Activated naive CD8-positive, alpha-beta T cell (primary cell): ENCODE data around the gene KANSL3.

ENCODE experiments used
- H3K27ac Mint-ChIP-seq: one replicate; pipeline ENCODE4 v1.8.0; 2021; ENCODE audit warnings: mixed read lengths
- H3K27me3 Mint-ChIP-seq: one replicate; pipeline ENCODE4 v1.8.0; 2021; ENCODE audit warnings: mixed read lengths
- H3K36me3 Mint-ChIP-seq: one replicate; pipeline ENCODE4 v1.8.0; 2021; ENCODE audit warnings: mixed read lengths
- H3K4me1 Mint-ChIP-seq: one replicate; pipeline ENCODE4 v1.8.0; 2021; ENCODE audit warnings: low read depth, mixed read lengths
- H3K4me3 Mint-ChIP-seq: one replicate; pipeline ENCODE4 v1.8.0; 2021; ENCODE audit warnings: mild to moderate bottlenecking, mixed read lengths
- H3K9me3 Mint-ChIP-seq: one replicate; pipeline ENCODE4 v1.8.0; 2021; ENCODE audit warnings: low read depth, mixed read lengths

The KANSL3 gene

DNA sequence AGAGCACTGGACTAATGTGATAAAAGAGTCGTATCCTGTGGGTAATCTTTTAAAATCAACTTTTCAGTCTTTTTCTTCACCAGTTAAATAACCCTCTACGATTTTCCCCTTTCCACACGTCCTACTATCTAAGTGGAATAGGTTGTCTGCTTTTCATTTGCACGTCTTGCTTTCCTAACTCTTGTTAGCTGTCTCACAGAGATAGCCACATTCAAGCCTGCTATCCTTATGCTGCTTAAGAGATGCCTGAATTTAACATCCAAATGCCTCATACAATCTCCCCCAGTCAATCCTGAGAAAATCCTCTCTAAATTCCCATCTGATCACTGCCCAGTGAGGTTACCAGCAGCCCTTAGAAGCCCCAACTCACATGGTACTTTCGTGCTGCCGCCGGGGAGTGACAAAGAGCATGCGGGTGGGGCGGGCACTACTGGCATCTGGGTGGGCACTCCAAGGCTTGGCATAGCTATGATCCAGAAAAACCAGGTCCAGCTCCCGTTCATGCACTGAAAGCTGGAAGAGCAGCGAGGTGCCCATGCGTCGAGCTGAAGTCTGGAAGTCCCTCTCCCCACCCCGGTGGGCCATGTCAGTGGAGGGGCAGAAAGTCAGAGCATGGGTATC is 1.5 kb downstream of the KANSL3 start:
- Mint-ChIP-seq H3K27ac (peak overlapping the region; percentile 95), H3K4me3 (peak overlapping the region; percentile 95), H3K27me3 (no peaks in the 10 kb centered on the region), H3K36me3 (peaks cover 12% of the 10 kb centered on the region), H3K4me1 (peaks cover 47% of the 10 kb centered on the region), H3K9me3 (no peaks in the 10 kb centered on the region)

- H3K27ac Mint-ChIP-seq = no peak overlapping the region
- H3K9me3 Mint-ChIP-seq = no peaks in the 10 kb centered on the region
- H3K27me3 Mint-ChIP-seq = no peaks in the 10 kb centered on the region
- H3K4me3 Mint-ChIP-seq = no peak overlapping the region
- H3K4me1 Mint-ChIP-seq = peaks cover 43% of the 10 kb centered on the region
- H3K36me3 Mint-ChIP-seq = peaks cover 12% of the 10 kb centered on the region
Measured at GRCh38 chr2:96633641-96634040, 4.5 kb downstream of the KANSL3 start.

GRCh38 chr2:96631804-96632435 is 6.2 kb downstream of the KANSL3 start:
- Mint-ChIP-seq H3K36me3 (peaks cover 9% of the 10 kb centered on the region), H3K27me3 (no peaks in the 10 kb centered on the region), H3K4me3 (no peak overlapping the region), H3K27ac (no peak overlapping the region), H3K9me3 (no peaks in the 10 kb centered on the region), H3K4me1 (peaks cover 43% of the 10 kb centered on the region)

DNA sequence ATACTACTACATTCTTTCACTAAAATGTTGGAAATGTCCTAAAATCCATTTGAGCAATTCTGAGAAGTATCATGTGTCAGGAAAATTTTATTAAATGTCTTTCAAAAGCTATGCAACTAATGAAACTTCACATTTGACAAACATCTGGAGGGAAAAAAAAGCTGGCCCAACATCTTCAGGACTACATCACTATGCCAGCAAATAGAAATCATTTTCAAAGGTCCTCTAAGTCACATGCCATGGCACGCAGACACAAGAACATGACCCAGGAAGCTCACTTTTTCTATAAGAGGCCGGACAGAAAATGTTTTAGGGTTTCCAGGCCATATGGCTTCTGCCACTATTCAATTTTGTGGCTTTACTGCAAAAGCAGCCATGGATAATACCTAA is 11.6 kb downstream of the KANSL3 start:
- H3K27me3 Mint-ChIP-seq = no peaks in the 10 kb centered on the region
- no peak overlapping the region for H3K4me3 Mint-ChIP-seq
- H3K4me1 Mint-ChIP-seq = peaks cover 20% of the 10 kb centered on the region
- H3K27ac Mint-ChIP-seq = no peak overlapping the region
- no peaks in the 10 kb centered on the region for H3K9me3 Mint-ChIP-seq
- H3K36me3 Mint-ChIP-seq = peaks cover 4% of the 10 kb centered on the region

GRCh38 chr2:96625571-96626552 is 12.2 kb downstream of the KANSL3 start:
- no peaks in the 10 kb centered on the region for H3K9me3 Mint-ChIP-seq
- H3K36me3 Mint-ChIP-seq = peaks cover 4% of the 10 kb centered on the region

GRCh38 chr2:96623116-96623515 is 15.0 kb downstream of the KANSL3 start:
- no peaks in the 10 kb centered on the region for H3K27me3 Mint-ChIP-seq
- no peak overlapping the region for H3K27ac Mint-ChIP-seq
- peaks cover 9% of the 10 kb centered on the region for H3K36me3 Mint-ChIP-seq
- no peak overlapping the region for H3K4me3 Mint-ChIP-seq
- no peaks in the 10 kb centered on the region for H3K9me3 Mint-ChIP-seq
- H3K4me1 Mint-ChIP-seq = peaks cover 22% of the 10 kb centered on the region

More at GRCh38 chr2:96625571-96626552, 12.2 kb downstream of the KANSL3 start:
- H3K4me3 Mint-ChIP-seq = no peak overlapping the region
- no peaks in the 10 kb centered on the region for H3K27me3 Mint-ChIP-seq
- peaks cover 20% of the 10 kb centered on the region for H3K4me1 Mint-ChIP-seq
- H3K27ac Mint-ChIP-seq = no peak overlapping the region

DNA sequence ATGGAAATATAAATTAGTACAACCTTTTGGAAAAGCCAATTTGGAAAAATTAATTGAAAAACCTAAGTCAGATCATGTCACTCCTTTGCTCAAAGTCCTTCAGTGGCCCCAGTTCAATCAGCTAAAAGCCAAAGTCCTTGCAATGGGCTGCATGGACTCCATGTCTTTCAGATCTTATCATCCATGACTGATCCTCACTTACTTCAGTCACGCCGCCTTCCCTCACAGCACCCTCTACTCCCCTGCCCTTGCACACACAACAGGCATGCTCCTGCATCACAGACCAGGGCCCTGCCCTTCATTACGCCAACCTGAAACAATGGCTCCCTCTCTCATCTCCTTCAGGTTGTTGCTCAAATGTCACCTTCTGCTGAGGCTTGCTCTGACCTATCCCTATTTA is 15.6 kb downstream of the KANSL3 start:
- Mint-ChIP-seq H3K4me1 (peaks cover 21% of the 10 kb centered on the region), H3K27me3 (no peaks in the 10 kb centered on the region), H3K4me3 (no peak overlapping the region), H3K27ac (no peak overlapping the region), H3K9me3 (no peaks in the 10 kb centered on the region), H3K36me3 (peaks cover 9% of the 10 kb centered on the region)

DNA sequence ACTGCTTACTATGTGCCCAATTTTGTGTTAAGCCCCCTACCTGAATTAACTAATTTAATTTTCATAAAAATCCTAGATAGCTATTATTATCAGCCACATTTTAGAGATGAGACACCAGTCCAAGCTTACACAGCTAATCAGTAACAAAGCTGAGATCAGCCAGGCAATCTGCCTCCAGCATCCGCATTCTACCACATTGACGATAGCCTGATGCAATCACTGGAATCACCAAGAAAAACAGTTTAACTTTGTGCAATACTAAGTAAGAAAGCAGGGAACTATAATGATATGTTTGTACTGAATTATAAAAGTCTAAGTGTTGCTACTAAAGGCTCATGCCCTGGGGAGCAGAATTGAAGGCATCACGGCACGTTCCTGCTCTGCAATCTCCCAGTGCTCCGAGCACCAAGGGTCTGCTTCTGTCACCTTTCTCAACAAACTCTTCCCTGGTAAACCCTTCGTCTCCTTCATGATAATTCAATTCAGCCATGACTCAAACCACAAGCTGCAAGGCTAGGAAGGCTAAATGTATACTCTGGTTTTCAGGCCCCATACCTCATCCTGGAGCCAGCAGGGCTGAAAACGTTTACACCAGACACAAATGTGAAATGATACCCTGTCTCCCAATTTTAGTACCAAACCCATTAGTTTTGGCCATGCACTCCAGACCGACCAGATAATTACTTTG is 19.4 kb downstream of the KANSL3 start:
- H3K9me3 Mint-ChIP-seq = no peaks in the 10 kb centered on the region
- H3K4me3 Mint-ChIP-seq = no peak overlapping the region
- no peaks in the 10 kb centered on the region for H3K27me3 Mint-ChIP-seq
- peaks cover 20% of the 10 kb centered on the region for H3K4me1 Mint-ChIP-seq
- H3K27ac Mint-ChIP-seq = peak overlapping the region; percentile 16
- peaks cover 12% of the 10 kb centered on the region for H3K36me3 Mint-ChIP-seq

GRCh38 chr2:96617012-96617411 is 21.1 kb downstream of the KANSL3 start:
- Mint-ChIP-seq H3K27ac (peak overlapping the region; percentile 73), H3K36me3 (peaks cover 12% of the 10 kb centered on the region), H3K27me3 (no peaks in the 10 kb centered on the region), H3K4me3 (peak overlapping the region; percentile 10), H3K4me1 (peaks cover 20% of the 10 kb centered on the region), H3K9me3 (no peaks in the 10 kb centered on the region)

- H3K4me3 Mint-ChIP-seq = no peak overlapping the region
Measured at GRCh38 chr2:96616535-96616934, 21.6 kb downstream of the KANSL3 start.

GRCh38 chr2:96616128-96616527 is 22.0 kb downstream of the KANSL3 start:
- H3K4me3 Mint-ChIP-seq = no peak overlapping the region
- H3K9me3 Mint-ChIP-seq = no peaks in the 10 kb centered on the region
- no peaks in the 10 kb centered on the region for H3K27me3 Mint-ChIP-seq
- peaks cover 12% of the 10 kb centered on the region for H3K36me3 Mint-ChIP-seq
- H3K4me1 Mint-ChIP-seq = peaks cover 20% of the 10 kb centered on the region
- H3K27ac Mint-ChIP-seq = peak overlapping the region; percentile 73

More at GRCh38 chr2:96616535-96616934, 21.6 kb downstream of the KANSL3 start:
- Mint-ChIP-seq H3K4me1 (peaks cover 20% of the 10 kb centered on the region), H3K27me3 (no peaks in the 10 kb centered on the region), H3K36me3 (peaks cover 12% of the 10 kb centered on the region), H3K27ac (peak overlapping the region; percentile 73), H3K9me3 (no peaks in the 10 kb centered on the region)

- H3K36me3 Mint-ChIP-seq = peaks cover 13% of the 10 kb centered on the region
Measured at GRCh38 chr2:96608469-96609455, 29.4 kb downstream of the KANSL3 start.

DNA sequence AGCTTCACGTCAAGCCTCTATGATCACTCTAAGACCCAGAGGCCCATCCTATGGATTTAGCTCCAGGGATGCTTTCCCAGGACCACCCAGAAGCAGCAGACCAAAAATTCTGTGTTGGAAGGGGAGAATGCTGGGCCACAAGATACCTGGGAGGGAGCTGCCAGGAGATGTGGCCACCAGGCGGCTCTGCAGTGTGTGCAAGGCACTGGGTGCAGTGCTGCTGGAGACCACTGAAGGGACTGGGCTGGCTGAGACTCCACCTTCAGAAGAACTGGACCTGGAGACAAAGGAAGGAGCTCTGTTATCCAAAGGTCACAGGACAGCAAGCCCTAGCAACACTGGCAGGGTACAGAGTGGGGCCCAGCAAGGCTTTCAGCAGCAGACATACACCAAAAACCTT is 34.0 kb downstream of the KANSL3 start:
- H3K27me3 Mint-ChIP-seq = no peaks in the 10 kb centered on the region
- H3K36me3 Mint-ChIP-seq = peaks cover 11% of the 10 kb centered on the region
- no peak overlapping the region for H3K4me3 Mint-ChIP-seq
- peaks cover 6% of the 10 kb centered on the region for H3K4me1 Mint-ChIP-seq
- H3K9me3 Mint-ChIP-seq = no peaks in the 10 kb centered on the region
- H3K27ac Mint-ChIP-seq = no peak overlapping the region

More at GRCh38 chr2:96608469-96609455, 29.4 kb downstream of the KANSL3 start:
- Mint-ChIP-seq H3K27me3 (no peaks in the 10 kb centered on the region), H3K4me3 (no peak overlapping the region), H3K4me1 (no peaks in the 10 kb centered on the region), H3K9me3 (no peaks in the 10 kb centered on the region), H3K27ac (no peak overlapping the region)
